Gastrocnemius medialis (tissue), 4 donors: Measurements from ENCODE around the gene SRBD1.

Source experiments
- POLR2A ChIP-seq, 2 donors: fragments of 450-650 bp; IDR thresholded peaks; one replicate each; pipeline ENCODE4 v1.6.1; 2017; ENCODE audit warnings: antibody characterized with exemption in 2 of 2, mild to moderate bottlenecking in 2 of 2, moderate library complexity in 2 of 2
- TF ChIP-seq, protein P1 (sequence below), 5 experiments: fragments of 450-650 bp in 3 of 5; fragments of 200-600 bp in 2 of 5; sonication (generic) in 2 of 5; IDR thresholded peaks in 4 of 5; conservative IDR thresholded peaks in 1 of 5; 1 replicate in 4 of 5; 2 replicates in 1 of 5; pipeline ENCODE4 v1.5.1; 2016 to 2019; ENCODE audit warnings: antibody characterized with exemption in 5 of 5, mild to moderate bottlenecking in 3 of 5, moderate library complexity in 3 of 5

DNA sequence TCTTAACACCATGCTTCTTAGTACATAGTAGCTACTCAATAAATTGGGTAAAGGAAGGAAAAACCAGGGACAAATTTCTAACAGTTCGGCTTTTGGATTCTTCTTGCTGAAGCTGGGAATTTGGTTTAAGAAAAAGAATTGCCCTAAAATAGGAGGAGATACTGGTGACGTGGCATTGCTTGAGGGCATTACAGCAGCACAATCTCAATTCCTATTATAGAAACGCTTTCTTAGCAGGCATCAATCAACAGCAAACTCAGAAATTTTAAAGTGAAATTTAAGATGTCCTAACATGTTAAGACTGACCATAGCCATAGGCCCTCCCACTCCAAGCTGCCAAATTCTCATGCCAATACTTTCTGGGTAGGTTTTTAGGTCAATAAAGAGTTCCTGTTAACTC is 169.5 kb downstream of the SRBD1 start:
- TF ChIP-seq, protein P1, sequence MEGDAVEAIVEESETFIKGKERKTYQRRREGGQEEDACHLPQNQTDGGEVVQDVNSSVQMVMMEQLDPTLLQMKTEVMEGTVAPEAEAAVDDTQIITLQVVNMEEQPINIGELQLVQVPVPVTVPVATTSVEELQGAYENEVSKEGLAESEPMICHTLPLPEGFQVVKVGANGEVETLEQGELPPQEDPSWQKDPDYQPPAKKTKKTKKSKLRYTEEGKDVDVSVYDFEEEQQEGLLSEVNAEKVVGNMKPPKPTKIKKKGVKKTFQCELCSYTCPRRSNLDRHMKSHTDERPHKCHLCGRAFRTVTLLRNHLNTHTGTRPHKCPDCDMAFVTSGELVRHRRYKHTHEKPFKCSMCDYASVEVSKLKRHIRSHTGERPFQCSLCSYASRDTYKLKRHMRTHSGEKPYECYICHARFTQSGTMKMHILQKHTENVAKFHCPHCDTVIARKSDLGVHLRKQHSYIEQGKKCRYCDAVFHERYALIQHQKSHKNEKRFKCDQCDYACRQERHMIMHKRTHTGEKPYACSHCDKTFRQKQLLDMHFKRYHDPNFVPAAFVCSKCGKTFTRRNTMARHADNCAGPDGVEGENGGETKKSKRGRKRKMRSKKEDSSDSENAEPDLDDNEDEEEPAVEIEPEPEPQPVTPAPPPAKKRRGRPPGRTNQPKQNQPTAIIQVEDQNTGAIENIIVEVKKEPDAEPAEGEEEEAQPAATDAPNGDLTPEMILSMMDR (IDR thresholded peaks at IDR 0.05 in 4 of 5, conservative IDR thresholded peaks at IDR 0.05 in 1 of 5): no peak
- TF ChIP-seq POLR2A (IDR thresholded peaks at IDR 0.05): no peak
